IMR-90 (cell line): ENCODE results near the gene PRDM5. TPM values are rescaled to one million over a fixed set of nuclear protein-coding genes. Genes with fewer than 3 reads are reported as not detected.

ENCODE experiments used
- ATAC-seq: fragments of 200-7000 bp; cut with Tn5 transposase; 2 replicates; pipeline ENCODE4 v1.9.1; 2020; ENCODE audit warnings: low read depth, mild to moderate bottlenecking, moderate library complexity
- BruUV-seq: library from RNA; stranded (reverse); fragments of 400-500 nt; replicated peaks from 2 replicates; lab custom pipeline; 2021; lab: Mats Ljungman, UMichigan
- CTCF ChIA-PET: fragments of 300-600 bp; formaldehyde crosslinking; extraction: SDS; loops from one replicate; lab custom pipeline; 2021; ENCODE audit warnings: antibody characterized with exemption; lab: Yijun Ruan, JAX
- POLR2A ChIA-PET: fragments of 300-600 bp; sonication (Branson Sonifier 250); formaldehyde crosslinking; loops from one replicate; lab custom pipeline; 2022; ENCODE audit warnings: antibody characterized with exemption; ENCODE audit not compliant: unreplicated experiment; lab: Charles Lee
- DNase-seq: peaks from one replicate; pipeline ENCODE4 v3.0.0; 2013
- H2AFZ ChIP-seq: replicated peaks from 2 replicates; pipeline ENCODE3; 2013; ENCODE audit warnings: low read length, mild to moderate bottlenecking; ENCODE audit not compliant: poor library complexity
- H2AK5ac ChIP-seq: 2 replicates; pipeline ENCODE4 v1.6.1; 2013; ENCODE audit warnings: low read depth, low read length, inconsistent platforms
- H2AK9ac ChIP-seq: replicated peaks from 2 replicates; pipeline ENCODE3; 2013; ENCODE audit warnings: mild to moderate bottlenecking, low read depth, low read length, moderate library complexity; ENCODE audit not compliant: poor library complexity
- H2BK120ac ChIP-seq: 2 replicates; pipeline ENCODE4 v1.6.1; 2013; ENCODE audit warnings: low read depth, low read length, inconsistent platforms
- H2BK15ac ChIP-seq: 3 replicates; pipeline ENCODE4 v1.6.1; 2013; ENCODE audit warnings: low read depth, low read length, inconsistent platforms
- H2BK20ac ChIP-seq: 2 replicates; pipeline ENCODE4 v1.6.1; 2013; ENCODE audit warnings: low read depth, mild to moderate bottlenecking, inconsistent platforms, low read length, moderate library complexity
- H2BK5ac ChIP-seq: 2 replicates; pipeline ENCODE4 v1.6.1; 2013; ENCODE audit warnings: mild to moderate bottlenecking, low read depth, low read length, inconsistent platforms; ENCODE audit not compliant: poor library complexity, severe bottlenecking
- H3K14ac ChIP-seq: replicated peaks from 2 replicates; pipeline ENCODE4 v1.6.1; 2013; ENCODE audit warnings: low read depth, low read length, inconsistent platforms
- H3K18ac ChIP-seq: 2 replicates; pipeline ENCODE4 v1.6.1; 2013; ENCODE audit warnings: low read depth, low read length, control low read depth
- H3K23ac ChIP-seq: 2 replicates; pipeline ENCODE4 v1.6.1; 2013; ENCODE audit warnings: low read depth, low read length, inconsistent platforms
- H3K27ac ChIP-seq: 2 replicates; pipeline ENCODE4 v1.5.1; 2013; ENCODE audit warnings: mild to moderate bottlenecking, control low read depth, low read length; ENCODE audit not compliant: insufficient read depth
- H3K27me3 ChIP-seq: 2 replicates; pipeline ENCODE4 v1.6.1; 2013; ENCODE audit warnings: low read length; ENCODE audit not compliant: control insufficient read depth, insufficient read depth
- H3K36me3 ChIP-seq: 2 replicates; pipeline ENCODE4 v1.6.1; 2013; ENCODE audit warnings: low read length, mixed read lengths; ENCODE audit not compliant: control insufficient read depth, insufficient read depth
- H3K4ac ChIP-seq: 2 replicates; pipeline ENCODE4 v1.6.1; 2013; ENCODE audit warnings: low read depth, low read length, inconsistent platforms
- H3K4me1 ChIP-seq: 2 replicates; pipeline ENCODE4 v1.6.1; 2013; ENCODE audit warnings: low read length, mixed read lengths; ENCODE audit not compliant: control insufficient read depth, insufficient read depth
- H3K4me2 ChIP-seq: 2 replicates; pipeline ENCODE4 v1.6.1; 2013; ENCODE audit warnings: low read depth, mild to moderate bottlenecking, control low read depth, low read length, moderate library complexity
- H3K4me3 ChIP-seq: 2 replicates; pipeline ENCODE4 v1.5.1; 2013; ENCODE audit warnings: low read depth, mild to moderate bottlenecking, control low read depth, low read length, moderate library complexity; ENCODE audit not compliant: insufficient read depth
- H3K56ac ChIP-seq: 2 replicates; pipeline ENCODE4 v1.6.1; 2013; ENCODE audit warnings: low read length, inconsistent platforms; ENCODE audit not compliant: insufficient read depth; ENCODE audit errors: extremely low read depth
- H3K79me1 ChIP-seq, 2 experiments: 2 replicates each; pipeline ENCODE4 v1.6.1; 2013; ENCODE audit warnings: low read length in 2 of 2, inconsistent platforms in 1 of 2, low read depth in 1 of 2
- H3K9ac ChIP-seq: 2 replicates; pipeline ENCODE4 v1.6.1; 2013; ENCODE audit warnings: low read depth, low read length, control low read depth
- H3K9me1 ChIP-seq: 2 replicates; pipeline ENCODE4 v1.6.1; 2013; ENCODE audit warnings: low read length, inconsistent platforms; ENCODE audit not compliant: insufficient read depth
- H3K9me3 ChIP-seq: 2 replicates; pipeline ENCODE4 v1.6.1; 2013; ENCODE audit warnings: low read length; ENCODE audit not compliant: control insufficient read depth, insufficient read depth
- H4K20me1 ChIP-seq: 2 replicates; pipeline ENCODE4 v1.6.1; 2013; ENCODE audit warnings: low read length, inconsistent platforms; ENCODE audit not compliant: insufficient read depth
- H4K5ac ChIP-seq: 2 replicates; pipeline ENCODE4 v1.6.1; 2013; ENCODE audit warnings: mild to moderate bottlenecking, low read depth, low read length, control low read depth
- H4K8ac ChIP-seq, 2 experiments: 2 replicates each; pipeline ENCODE4 v1.6.1; 2013; ENCODE audit warnings: low read depth in 2 of 2, low read length in 2 of 2, control low read depth in 1 of 2, inconsistent platforms in 1 of 2
- H4K91ac ChIP-seq: 2 replicates; pipeline ENCODE4 v1.6.1; 2013; ENCODE audit warnings: low read depth, low read length, inconsistent platforms; ENCODE audit not compliant: insufficient read depth
- BHLHE40 ChIP-seq: fragments of 150-350 bp; IDR thresholded peaks from 2 replicates; pipeline ENCODE4 v1.6.1; 2016; ENCODE audit warnings: mild to moderate bottlenecking, low read depth, low read length
- CHD1 ChIP-seq: IDR thresholded peaks from 2 replicates; pipeline ENCODE4 v1.6.1; 2012; ENCODE audit warnings: low read depth, low read length, improper control_type of control experiment
- MAFK ChIP-seq: IDR thresholded peaks from 2 replicates; pipeline ENCODE4 v1.6.1; 2012; ENCODE audit warnings: low read depth, low read length, improper control_type of control experiment
- NFE2L2 ChIP-seq: fragments of 150-350 bp; IDR thresholded peaks from 2 replicates; pipeline ENCODE4 v1.6.1; 2016; ENCODE audit warnings: low read depth, mild to moderate bottlenecking, low read length
- POLR2A ChIP-seq: IDR thresholded peaks from 2 replicates; pipeline ENCODE4 v1.6.1; 2012; ENCODE audit warnings: mild to moderate bottlenecking, low read depth, low read length
- RAD21 ChIP-seq: IDR thresholded peaks from 2 replicates; pipeline ENCODE4 v1.6.1; 2012; ENCODE audit warnings: low read length, improper control_type of control experiment
- RCOR1 ChIP-seq: IDR thresholded peaks from 2 replicates; pipeline ENCODE4 v1.6.1; 2012; ENCODE audit warnings: mild to moderate bottlenecking, low read length, improper control_type of control experiment; ENCODE audit not compliant: insufficient replicate concordance
- SMC3 ChIP-seq: fragments of 150-350 bp; IDR thresholded peaks from 2 replicates; pipeline ENCODE4 v1.6.1; 2016; ENCODE audit warnings: low read depth, mild to moderate bottlenecking, antibody characterized with exemption, low read length, moderate library complexity
- WGBS, 2 experiments: methylation state at CpG; one replicate each; pipeline versions ENCODE4 v1.1.5 to v1.1.7; 2013; ENCODE audit warnings: missing lambda C conversion rate in 2 of 2; ENCODE audit not compliant: insufficient read length in 1 of 2; ENCODE audit errors: extremely low coverage in 2 of 2; 5-methylcytosine and 5-hydroxymethylcytosine counted together
- dilution Hi-C: fragments of 300-500 bp; cut with HindIII; formaldehyde crosslinking; loops from one replicate; pipeline ENCODE4 v1.14.3; 2018; ENCODE audit warnings: low sequenced_read_pairs; ENCODE audit not compliant: unreplicated experiment
- in situ Hi-C: fragments of 300-500 bp; cut with MboI; formaldehyde crosslinking; loops from 3 replicates; pipeline ENCODE4 v1.14.3; 2019; ENCODE audit warnings: low sequenced_read_pairs, inconsistent platforms, mixed read lengths
- intact Hi-C: fragments of 100-400 bp; cut with micrococcal nuclease; formaldehyde crosslinking; loops from 2 replicates; pipeline ENCODE4 v1.10.0; 2022
- polyA plus RNA-seq, 3 experiments: library from polyadenylated mRNA; depleted of rRNA; stranded (reverse); fragments of >200 nt; gene quantifications; 2 replicates each; pipeline ENCODE4 v1.2.3, GENCODE V29; 2012; ENCODE audit warnings: low replicate concordance in 1 of 3
- total RNA-seq: library from RNA; depleted of rRNA; stranded (reverse); fragments of >200 nt; gene quantifications from 2 replicates; pipeline ENCODE4 v1.2.3, GENCODE V29; 2012
- TF ChIP-seq, protein P1 (sequence below): fragments of 150-350 bp; IDR thresholded peaks from 2 replicates; pipeline ENCODE4 v1.6.1; 2016; ENCODE audit warnings: low read depth, mild to moderate bottlenecking, low read length, moderate library complexity, borderline replicate concordance

Gene PRDM5
- total and polyA plus RNA-seq, 2 of the 4 experiments (the other 2 are of a cell fraction): 4.1 to 10.8 TPM

DNA sequence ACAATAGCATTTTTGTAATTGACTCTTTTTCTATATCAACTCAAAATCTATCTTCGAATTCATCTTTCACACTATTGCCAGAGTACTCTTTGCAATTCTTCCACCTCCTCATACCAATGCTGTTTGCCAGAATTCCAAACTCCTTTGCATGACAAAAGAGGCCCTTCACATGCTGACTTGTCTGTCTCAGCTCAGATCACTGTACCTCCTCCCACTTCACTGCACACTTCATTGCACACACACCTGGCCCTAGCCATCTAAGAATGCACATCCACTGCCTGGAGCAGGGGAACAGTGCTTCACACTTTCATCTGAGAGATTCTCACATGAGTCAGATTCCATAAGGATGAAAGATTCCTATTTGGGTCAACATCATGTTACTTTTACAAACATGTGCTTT, 56.5 kb downstream of the PRDM5 start:
- Histone ChIP-seq H3K14ac (no peak overlapping the region), H3K79me1 (no peaks in the 10 kb centered on the region), H3K4ac (no peak overlapping the region), H2AFZ (no peak overlapping the region), H4K8ac (no peak overlapping the region), H3K27me3 (no peaks in the 10 kb centered on the region), H4K5ac (no peak overlapping the region), H3K18ac (no peak overlapping the region), H3K9me1 (0 out of 2 replicates have a peak, but pooled peaks cover 3% of the 10 kb centered on the region), H4K91ac (no peak overlapping the region), H2BK15ac (no peak overlapping the region), H2BK120ac (no peak overlapping the region), H2AK5ac (no peak overlapping the region), H3K36me3 (no peaks in the 10 kb centered on the region), H3K4me3 (no peak overlapping the region), H2BK5ac (no peak overlapping the region), H3K23ac (no peak overlapping the region), H2BK20ac (no peak overlapping the region), H2AK9ac (no peak overlapping the region), H3K27ac (no peak overlapping the region), H4K20me1 (no peaks in the 10 kb centered on the region; the same call in 1 of the 2 replicates), H3K9me3 (no peaks in the 10 kb centered on the region), H3K9ac (no peak overlapping the region), H3K4me1 (peaks cover 4% of the 10 kb centered on the region; the same call in 1 of the 2 replicates), H3K56ac (no peak overlapping the region), H3K4me2 (no peak overlapping the region)
- TF ChIP-seq SMC3 (no peak), CHD1 (no peak), RAD21 (no peak), MAFK (no peak), NFE2L2 (no peak), BHLHE40 (no peak), RCOR1 (no peak), POLR2A (no peak)
- TF ChIP-seq, protein P1, sequence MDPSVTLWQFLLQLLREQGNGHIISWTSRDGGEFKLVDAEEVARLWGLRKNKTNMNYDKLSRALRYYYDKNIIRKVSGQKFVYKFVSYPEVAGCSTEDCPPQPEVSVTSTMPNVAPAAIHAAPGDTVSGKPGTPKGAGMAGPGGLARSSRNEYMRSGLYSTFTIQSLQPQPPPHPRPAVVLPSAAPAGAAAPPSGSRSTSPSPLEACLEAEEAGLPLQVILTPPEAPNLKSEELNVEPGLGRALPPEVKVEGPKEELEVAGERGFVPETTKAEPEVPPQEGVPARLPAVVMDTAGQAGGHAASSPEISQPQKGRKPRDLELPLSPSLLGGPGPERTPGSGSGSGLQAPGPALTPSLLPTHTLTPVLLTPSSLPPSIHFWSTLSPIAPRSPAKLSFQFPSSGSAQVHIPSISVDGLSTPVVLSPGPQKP: no peak
- no peak; the same call in 1 of the 2 replicates for ATAC-seq
- dilution Hi-C loops: no loop called here
- in situ Hi-C loops: no loop called here
- POLR2A ChIA-PET: no interaction called here
- BruUV-seq: no TSS peak
- intact Hi-C loops: no loop called here
- 100% methylated on average over 1 of the region's 1 CpG for WGBS, 2 experiments
- DNase-seq: peak; percentile 31
- CTCF ChIA-PET: no interaction called here
